ENCODE data around the gene EVI5L. TPM values are rescaled to one million over a fixed set of nuclear protein-coding genes. Genes with fewer than 3 reads are reported as not detected.

EVI5L gene
- total RNA-seq, 4 donors from 2014 or later: 8.3 to 15.5 (median 11.9) TPM

DNA sequence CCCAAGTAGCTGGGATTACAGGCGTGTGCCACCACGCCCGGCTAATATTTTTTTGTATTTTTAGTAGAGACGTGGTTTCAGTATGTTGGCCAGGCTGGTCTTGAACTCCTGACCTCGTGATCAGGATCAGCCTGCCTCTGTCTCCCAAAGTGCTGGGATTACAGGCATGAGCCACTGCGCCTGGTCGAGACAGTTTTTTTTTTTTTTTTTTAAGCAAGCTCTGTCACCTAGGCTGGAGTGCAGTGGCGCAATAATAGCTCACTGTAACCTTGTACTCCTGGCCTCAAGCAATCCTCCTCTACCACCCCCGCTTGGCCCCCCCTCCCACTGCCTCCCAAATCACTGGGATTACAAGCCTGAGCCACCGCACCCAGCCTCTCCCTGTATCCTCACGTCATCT is 67.3 kb downstream of the EVI5L start:
- no peak for DNase-seq
- Histone ChIP-seq H3K9me3 (no peaks in the 10 kb centered on the region), H3K27me3 (peaks cover 0 to 44% (median 0%) of the 10 kb centered on the region in 4 donors), H3K36me3 (peaks cover 0 to 17% (median 0%) of the 10 kb centered on the region in 3 donors), H3K4me1 (peaks cover 18 to 61% (median 20%) of the 10 kb centered on the region in 3 donors), H3K4me3 (no peak overlapping the region), H3K27ac (peak overlapping the region in 3 of 4 donors; percentile 45 to 78 (median 61))
- 41 to 63% methylated on average over 10 to 11 of the region's 11 CpGs for WGBS, 2 donors
- TF ChIP-seq, protein P1, sequence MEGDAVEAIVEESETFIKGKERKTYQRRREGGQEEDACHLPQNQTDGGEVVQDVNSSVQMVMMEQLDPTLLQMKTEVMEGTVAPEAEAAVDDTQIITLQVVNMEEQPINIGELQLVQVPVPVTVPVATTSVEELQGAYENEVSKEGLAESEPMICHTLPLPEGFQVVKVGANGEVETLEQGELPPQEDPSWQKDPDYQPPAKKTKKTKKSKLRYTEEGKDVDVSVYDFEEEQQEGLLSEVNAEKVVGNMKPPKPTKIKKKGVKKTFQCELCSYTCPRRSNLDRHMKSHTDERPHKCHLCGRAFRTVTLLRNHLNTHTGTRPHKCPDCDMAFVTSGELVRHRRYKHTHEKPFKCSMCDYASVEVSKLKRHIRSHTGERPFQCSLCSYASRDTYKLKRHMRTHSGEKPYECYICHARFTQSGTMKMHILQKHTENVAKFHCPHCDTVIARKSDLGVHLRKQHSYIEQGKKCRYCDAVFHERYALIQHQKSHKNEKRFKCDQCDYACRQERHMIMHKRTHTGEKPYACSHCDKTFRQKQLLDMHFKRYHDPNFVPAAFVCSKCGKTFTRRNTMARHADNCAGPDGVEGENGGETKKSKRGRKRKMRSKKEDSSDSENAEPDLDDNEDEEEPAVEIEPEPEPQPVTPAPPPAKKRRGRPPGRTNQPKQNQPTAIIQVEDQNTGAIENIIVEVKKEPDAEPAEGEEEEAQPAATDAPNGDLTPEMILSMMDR (IDR thresholded peaks at IDR 0.05): no peak
- TF ChIP-seq POLR2A (IDR thresholded peaks at IDR 0.05): no peak
- intact Hi-C loops (cut with DNase I): no loop called here

DNA sequence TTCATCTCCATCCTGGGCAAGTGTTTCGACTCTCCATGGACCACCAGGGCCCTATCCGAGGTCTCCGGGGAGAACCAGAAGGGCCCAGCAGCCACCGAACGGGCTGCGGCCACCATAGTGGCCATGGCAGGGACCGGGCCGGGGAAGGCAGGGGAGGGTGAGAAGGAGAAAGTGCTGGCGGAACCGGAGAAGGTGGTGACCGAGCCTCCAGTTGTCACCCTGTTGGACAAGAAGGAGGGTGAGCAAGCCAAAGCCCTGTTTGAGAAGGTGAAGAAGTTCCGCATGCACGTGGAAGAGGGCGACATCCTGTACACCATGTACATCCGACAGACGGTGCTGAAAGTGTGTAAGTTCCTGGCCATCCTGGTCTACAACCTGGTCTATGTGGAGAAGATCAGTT is 68.9 kb downstream of the EVI5L start:
- H3K4me3 ChIP-seq: no peak overlapping the region
- no peak for DNase-seq
- H3K36me3 ChIP-seq: peaks cover 0 to 17% (median 0%) of the 10 kb centered on the region in 3 donors
- WGBS, 2 donors: 93 to 97% methylated on average over 13 to 14 of the region's 16 CpGs
- intact Hi-C loops (cut with DNase I): no loop called here
- peaks cover 27 to 66% (median 28%) of the 10 kb centered on the region in 3 donors for H3K4me1 ChIP-seq
- no peak overlapping the region for H3K27ac ChIP-seq
- TF ChIP-seq POLR2A (IDR thresholded peaks at IDR 0.05): no peak
- TF ChIP-seq, protein P1 (IDR thresholded peaks at IDR 0.05): no peak
- H3K9me3 ChIP-seq: no peaks in the 10 kb centered on the region
- peaks cover 0 to 32% (median 0%) of the 10 kb centered on the region in 4 donors for H3K27me3 ChIP-seq

DNA sequence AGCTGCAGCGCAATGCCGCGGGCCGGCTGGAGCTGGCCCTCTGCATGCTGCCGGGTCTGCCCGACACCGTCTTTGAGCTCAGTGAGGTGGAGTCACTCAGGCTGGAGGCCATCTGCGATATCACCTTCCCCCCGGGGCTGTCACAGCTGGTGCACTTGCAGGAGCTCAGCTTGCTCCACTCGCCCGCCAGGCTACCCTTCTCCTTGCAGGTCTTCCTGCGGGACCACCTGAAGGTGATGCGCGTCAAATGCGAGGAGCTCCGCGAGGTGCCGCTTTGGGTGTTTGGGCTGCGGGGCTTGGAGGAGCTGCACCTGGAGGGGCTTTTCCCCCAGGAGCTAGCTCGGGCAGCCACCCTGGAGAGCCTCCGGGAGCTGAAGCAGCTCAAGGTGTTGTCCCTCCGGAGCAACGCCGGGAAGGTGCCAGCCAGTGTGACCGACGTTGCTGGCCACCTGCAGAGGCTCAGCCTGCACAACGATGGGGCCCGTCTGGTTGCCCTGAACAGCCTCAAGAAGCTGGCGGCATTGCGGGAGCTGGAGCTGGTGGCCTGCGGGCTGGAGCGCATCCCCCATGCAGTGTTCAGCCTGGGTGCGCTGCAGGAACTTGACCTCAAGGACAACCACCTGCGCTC is 69.8 kb downstream of the EVI5L start:
- intact Hi-C loops (cut with DNase I): loop anchor here (10.0 kb wide), 1 partner anchor 45 kb away; no protein-coding TSS in a partner anchor
- 80 to 87% methylated on average over 1 to 6 of the region's 34 CpGs for WGBS, 2 donors
- Histone ChIP-seq H3K27me3 (peaks cover 0 to 24% (median 0%) of the 10 kb centered on the region in 4 donors), H3K27ac (peak overlapping the region in 2 of 4 donors; percentile 91 to 92), H3K4me3 (no peak overlapping the region), H3K9me3 (no peaks in the 10 kb centered on the region), H3K4me1 (peaks cover 29 to 66% (median 33%) of the 10 kb centered on the region in 3 donors), H3K36me3 (peaks cover 0 to 17% (median 0%) of the 10 kb centered on the region in 3 donors)
- DNase-seq: no peak
- no peak for TF ChIP-seq POLR2A (IDR thresholded peaks at IDR 0.05)
- TF ChIP-seq, protein P1 (IDR thresholded peaks at IDR 0.05): no peak

DNA sequence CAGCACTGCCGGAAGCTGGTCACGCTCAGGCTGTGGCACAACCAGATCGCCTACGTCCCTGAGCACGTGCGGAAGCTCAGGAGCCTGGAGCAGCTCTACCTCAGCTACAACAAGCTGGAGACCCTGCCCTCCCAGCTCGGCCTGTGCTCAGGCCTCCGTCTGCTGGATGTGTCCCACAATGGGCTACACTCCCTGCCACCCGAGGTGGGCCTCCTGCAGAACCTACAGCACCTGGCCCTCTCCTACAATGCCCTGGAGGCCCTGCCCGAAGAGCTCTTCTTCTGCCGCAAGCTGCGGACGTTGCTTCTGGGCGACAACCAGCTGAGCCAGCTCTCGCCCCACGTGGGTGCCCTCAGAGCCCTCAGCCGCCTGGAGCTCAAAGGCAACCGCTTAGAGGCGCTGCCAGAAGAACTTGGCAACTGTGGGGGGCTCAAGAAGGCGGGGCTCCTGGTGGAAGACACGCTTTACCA is 70.4 kb downstream of the EVI5L start:
- peak overlapping the region; percentile 80 to 92 (median 90) for H3K27ac ChIP-seq
- H3K4me1 ChIP-seq: peaks cover 29 to 66% (median 34%) of the 10 kb centered on the region in 3 donors
- H3K4me3 ChIP-seq: no peak overlapping the region
- intact Hi-C loops (cut with DNase I): loop anchor here (10.0 kb wide), 1 partner anchor 46 kb away; no protein-coding TSS in a partner anchor
- DNase-seq: no peak
- 20 to 100% methylated on average over 1 to 2 of the region's 21 CpGs for WGBS, 2 donors
- no peak for TF ChIP-seq POLR2A (IDR thresholded peaks at IDR 0.05)
- TF ChIP-seq, protein P1 (IDR thresholded peaks at IDR 0.05): no peak
- H3K36me3 ChIP-seq: peaks cover 0 to 19% (median 0%) of the 10 kb centered on the region in 3 donors
- peaks cover 0 to 18% (median 0%) of the 10 kb centered on the region in 4 donors for H3K27me3 ChIP-seq
- H3K9me3 ChIP-seq: no peaks in the 10 kb centered on the region

DNA sequence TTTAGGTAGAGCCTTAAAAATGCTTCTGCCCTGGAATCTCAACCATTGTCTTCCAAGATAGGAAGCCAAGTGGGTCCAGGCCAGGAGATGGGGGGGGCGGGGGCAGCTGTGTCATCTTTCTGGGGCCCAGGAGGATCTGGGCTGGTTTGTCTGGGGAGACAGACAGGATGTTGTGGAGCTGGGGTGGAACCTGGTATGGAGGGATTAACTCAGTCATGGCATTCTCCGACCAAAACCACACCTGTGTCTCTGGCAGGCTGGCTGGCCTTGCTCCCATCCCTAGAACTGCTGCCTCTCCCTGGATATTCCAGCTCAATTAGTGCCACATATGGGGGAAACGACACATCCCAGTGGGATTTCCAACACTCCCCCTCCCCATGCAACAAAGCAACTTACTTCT is 70.9 kb downstream of the EVI5L start:
- 0 to 38% methylated on average over 2 to 3 of the region's 3 CpGs for WGBS, 2 donors
- H3K27me3 ChIP-seq: peaks cover 0 to 13% (median 0%) of the 10 kb centered on the region in 4 donors
- peaks cover 0 to 24% (median 3%) of the 10 kb centered on the region in 3 donors for H3K36me3 ChIP-seq
- DNase-seq: no peak
- no peak overlapping the region for H3K4me3 ChIP-seq
- peaks cover 28 to 69% (median 39%) of the 10 kb centered on the region in 3 donors for H3K4me1 ChIP-seq
- H3K9me3 ChIP-seq: no peaks in the 10 kb centered on the region
- intact Hi-C loops (cut with DNase I): loop anchor here (10.0 kb wide), 1 partner anchor 46 kb away; no protein-coding TSS in a partner anchor
- peak overlapping the region; percentile 80 to 92 (median 90) for H3K27ac ChIP-seq
- no peak for TF ChIP-seq POLR2A (IDR thresholded peaks at IDR 0.05)
- TF ChIP-seq, protein P1 (IDR thresholded peaks at IDR 0.05): no peak
